Activated CD4-positive, alpha-beta T cell treated with anti-CD3 and anti-CD28 coated beads for 4 hours (primary cell): ENCODE measurements around the gene ANKMY1.

Experiments
- DNase-seq, 2 donors: peaks; one replicate each; pipeline ENCODE4 v3.0.0-alpha.2; 2020

ANKMY1 gene

DNA sequence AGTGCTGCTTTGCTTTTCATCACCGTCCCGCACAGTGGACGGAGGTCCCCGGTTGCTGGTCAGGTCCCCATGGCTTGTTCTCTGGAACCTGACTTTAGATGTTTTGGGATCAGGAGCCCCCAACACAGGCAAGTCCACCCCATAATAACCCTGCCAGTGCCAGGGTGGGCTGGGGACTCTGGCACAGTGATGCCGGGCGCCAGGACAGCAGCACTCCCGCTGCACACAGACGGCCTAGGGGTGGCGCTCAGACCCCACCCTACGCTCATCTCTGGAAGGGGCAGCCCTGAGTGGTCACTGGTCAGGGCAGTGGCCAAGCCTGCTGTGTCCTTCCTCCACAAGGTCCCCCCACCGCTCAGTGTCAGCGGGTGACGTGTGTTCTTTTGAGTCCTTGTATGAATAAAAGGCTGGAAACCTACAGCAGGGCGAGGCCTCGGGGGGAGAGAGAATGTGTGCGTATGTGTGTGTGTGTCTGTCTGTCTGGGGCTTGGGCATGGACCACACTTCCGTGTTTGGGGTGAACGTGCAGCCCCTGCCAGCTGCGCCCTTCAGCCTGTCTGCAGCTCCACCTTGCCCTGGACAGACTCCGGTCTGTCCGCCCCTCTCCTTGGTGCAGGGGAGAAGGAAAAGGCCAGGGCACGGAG is 90.0 kb downstream of the ANKMY1 start:
- no peak for DNase-seq

DNA sequence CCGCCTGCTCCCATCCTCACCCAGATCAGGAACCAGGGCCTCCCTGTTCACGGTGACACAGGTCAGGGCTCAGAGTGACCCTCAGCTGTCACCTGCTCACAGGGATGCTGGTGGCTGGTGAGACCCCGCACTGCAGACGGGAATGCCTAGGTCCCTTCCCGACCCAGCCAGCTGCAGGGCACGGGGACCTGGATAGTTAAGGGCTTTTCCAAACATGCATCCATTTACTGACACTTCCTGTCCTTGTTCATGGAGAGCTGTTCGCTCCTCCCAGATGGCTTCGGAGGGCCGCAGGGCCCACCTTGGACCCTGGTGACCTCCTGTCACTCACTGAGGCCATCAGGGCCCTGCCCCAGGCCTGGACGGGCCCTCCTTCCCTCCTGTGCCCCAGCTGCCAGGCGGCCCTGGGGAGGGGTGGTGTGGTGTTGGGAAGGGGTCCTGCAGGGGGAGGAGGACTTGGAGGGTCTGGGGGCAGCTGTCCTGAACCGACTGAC is 90.6 kb downstream of the ANKMY1 start:
- no peak for DNase-seq

DNA sequence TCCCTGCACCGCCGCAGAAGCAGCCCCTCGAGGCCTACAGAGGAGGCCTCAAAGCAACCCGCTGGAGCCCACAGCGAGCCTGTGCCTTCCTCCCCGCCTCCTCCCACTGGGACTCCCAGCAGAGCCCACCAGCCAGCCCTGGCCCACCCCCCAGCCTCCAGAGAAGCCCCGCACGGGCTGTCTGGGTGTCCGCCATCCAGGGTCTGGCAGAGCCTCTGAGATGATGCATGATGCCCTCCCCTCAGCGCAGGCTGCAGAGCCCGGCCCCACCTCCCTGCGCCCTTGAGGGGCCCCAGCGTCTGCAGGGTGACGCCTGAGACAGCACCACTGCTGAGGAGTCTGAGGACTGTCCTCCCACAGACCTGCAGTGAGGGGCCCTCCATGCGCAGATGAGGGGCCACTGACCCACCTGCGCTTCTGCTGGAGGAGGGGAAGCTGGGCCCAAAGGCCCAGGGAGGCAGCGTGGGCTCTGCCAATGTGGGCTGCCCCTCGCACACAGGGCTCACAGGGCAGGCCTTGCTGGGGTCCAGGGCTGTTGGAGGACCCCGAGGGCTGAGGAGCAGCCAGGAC is 91.1 kb downstream of the ANKMY1 start:
- DNase-seq, result no peak

DNA sequence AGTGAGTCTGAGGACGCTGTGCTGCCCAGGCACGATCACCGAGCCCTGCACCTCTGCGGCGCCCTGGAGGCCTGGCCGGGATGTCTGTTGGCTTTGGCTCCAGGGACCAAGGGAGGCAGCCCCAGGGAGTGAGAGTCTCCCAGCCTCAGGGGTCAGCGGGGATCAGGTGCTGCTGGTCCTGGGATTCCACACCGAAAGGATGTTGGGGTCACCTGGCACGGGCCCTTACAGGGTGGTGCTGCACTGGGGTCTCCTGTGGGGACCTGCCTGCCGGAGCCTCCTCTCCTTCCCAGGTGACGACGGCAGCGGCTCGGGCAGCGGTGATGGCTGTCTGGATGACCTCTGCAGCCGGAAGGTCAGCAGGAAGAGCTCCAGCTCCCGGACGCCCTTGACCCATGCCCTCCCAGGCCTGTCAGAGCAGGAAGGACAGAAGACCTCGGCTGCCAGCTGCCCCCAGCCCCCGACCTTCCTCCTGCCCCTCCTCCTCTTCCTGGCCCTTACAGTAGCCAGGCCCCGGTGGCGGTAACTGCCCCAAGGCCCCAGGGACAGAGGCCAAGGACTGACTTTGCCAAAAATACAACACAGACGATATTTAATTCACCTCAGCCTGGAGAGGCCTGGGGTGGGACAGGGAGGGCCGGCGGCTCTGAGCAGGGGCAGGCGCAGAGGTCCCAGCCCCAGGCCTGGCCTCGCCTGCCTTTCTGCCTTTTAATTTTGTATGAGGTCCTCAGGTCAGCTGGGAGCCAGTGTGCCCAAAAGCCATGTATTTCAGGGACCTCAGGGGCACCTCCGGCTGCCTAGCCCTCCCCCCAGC is 91.8 kb downstream of the ANKMY1 start:
- no peak for DNase-seq

DNA sequence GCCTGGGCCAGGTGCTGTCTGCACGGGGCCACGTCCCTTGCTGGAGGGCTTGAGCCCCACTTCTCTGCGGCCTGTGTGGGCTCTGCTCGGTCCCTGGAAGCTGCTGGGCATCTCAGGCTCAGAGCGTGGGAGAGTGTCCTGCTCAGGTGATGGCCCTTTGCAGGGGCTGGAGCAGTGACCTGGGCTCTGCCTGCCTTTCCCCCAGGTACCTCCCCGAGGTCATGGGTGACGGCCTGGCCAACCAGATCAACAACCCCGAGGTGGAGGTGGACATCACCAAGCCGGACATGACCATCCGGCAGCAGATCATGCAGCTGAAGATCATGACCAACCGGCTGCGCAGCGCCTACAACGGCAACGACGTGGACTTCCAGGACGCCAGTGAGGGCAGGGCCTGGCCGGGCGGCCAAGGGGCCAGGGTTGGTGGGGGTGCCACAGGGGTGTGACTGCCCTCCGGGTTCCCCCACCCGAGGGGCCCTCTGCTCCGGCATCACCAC is 92.5 kb downstream of the ANKMY1 start:
- DNase-seq, result no peak

DNA sequence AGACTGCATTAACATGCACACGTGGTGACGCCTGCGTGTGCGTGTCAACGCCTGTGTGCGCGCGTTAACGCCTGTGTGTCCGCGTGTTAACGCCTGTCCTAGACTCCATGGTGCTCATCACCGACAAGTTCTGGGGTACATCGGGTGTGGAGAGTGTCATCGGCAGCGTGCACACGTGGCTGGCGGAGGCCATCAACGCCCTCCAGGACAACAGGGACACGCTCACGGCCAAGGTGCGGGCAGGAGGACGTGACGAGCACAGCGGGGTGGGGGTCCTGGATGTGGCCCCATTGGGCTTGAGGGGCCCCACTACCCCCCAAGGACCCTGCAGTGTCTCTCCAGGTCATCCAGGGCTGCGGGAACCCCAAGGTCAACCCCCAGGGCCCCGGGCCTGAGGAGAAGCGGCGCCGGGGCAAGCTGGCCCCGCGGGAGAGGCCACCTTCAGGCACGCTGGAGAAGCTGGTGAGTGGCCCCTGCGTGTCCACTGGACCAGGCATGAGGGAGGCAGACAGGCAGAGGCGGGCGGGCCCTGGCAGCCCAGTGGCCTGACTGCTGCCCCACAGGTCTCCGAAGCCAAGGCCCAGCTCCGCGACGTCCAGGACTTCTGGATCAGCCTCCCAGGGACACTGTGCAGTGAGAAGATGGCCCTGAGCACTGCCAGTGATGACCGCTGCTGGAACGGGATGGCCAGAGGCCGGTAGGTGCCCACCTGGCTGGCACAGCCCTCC is 93.1 kb downstream of the ANKMY1 start:
- DNase-seq, result no peak

DNA sequence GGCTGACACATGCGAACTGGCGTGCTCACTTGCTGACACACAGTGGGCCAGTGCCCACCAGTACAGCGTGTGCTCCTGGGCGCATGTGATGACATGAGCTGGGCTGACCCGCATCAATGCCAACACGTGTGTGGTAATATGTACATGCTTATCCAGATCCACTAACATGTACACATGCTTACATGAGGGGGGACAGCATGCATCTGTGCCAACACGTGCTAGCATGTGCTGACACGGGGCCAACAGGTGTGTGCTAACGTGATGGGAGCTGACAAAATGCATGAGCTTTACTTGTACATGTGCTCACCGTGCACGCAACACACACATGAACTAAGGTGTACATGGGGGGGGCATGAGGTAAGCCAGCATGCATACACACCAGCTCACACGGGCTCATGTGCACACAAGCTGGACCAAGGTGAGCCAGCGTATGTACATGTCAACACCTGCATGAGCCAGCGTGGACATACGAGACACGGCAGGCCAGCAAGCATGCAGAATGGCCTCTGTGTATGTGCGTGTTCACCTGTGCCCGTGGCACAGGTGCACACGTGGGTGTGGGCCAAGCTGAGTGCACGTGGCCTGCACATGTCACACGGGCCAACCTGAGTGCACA is 93.8 kb downstream of the ANKMY1 start:
- DNase-seq, result no peak

DNA sequence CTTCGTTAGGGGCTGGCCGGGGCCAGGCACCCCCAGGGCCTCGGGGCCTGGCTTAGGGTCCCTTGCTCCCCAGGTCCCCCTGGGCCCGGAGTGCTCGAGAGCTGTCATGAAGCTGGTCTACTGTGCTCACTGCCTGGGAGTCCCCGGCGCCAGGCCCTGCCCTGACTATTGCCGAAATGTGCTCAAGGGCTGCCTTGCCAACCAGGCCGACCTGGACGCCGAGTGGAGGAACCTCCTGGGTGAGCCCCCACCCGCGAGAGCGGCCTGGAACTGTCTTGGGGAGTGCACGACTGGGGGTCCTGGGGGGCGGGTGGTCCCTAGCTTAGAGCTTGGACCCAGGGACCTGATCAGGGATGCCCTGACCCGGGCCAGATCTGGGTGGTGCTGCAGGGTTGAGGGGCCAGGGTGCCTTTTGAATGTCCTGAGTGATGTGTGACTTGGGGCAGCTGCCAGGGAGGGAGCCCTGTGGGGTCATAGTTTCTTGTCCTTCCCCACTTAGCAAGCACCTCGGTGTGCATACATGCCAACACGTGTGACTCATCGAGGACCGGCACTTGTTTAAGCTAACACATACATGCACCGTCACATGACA is 94.4 kb downstream of the ANKMY1 start:
- no peak for DNase-seq

DNA sequence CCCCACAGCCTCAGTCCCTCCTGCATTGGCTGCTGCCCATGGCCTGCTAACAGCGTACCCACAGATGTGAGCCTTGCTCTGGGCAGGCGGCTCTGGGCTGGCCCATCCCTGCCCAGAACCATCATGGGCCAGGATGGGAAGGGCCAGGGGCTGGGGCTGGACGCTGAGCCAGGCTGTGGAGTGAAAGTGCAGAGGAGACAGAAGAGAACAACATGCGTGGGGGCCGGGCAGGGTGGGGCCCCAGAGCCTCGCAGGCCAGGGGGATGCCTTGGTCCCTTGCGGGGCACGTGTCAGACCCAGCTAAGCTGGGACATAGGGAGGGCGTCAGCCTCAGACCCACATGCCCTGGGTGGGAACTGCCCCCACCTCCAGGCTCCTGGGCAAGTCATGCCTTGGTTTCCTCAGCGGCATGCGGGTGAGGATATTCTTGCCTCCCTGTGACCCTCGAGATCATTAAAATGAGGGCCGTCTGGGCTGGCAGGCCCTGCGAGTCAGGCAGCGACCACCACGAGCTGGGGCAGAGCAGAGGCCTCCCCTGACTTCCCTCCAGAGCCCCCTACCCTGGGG is 95.0 kb downstream of the ANKMY1 start:
- DNase-seq, result no peak

DNA sequence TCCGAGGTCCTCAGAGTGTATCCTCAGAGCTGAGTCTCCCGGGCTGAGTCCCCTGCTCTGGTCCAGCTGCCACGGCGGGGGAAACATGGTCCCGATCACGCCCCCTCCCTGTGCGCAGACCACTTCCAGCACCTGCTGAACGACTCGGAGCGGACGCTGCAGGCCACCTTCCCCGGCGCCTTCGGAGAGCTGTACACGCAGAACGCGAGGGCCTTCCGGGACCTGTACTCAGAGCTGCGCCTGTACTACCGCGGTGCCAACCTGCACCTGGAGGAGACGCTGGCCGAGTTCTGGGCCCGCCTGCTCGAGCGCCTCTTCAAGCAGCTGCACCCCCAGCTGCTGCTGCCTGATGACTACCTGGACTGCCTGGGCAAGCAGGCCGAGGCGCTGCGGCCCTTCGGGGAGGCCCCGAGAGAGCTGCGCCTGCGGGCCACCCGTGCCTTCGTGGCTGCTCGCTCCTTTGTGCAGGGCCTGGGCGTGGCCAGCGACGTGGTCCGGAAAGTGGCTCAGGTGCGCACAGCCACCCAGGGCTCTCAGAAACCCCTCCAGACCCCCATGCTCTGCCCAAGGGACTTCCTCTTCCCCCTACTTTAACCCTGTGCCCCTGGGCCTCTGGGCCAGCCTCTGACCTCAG is 95.6 kb downstream of the ANKMY1 start:
- no peak for DNase-seq

DNA sequence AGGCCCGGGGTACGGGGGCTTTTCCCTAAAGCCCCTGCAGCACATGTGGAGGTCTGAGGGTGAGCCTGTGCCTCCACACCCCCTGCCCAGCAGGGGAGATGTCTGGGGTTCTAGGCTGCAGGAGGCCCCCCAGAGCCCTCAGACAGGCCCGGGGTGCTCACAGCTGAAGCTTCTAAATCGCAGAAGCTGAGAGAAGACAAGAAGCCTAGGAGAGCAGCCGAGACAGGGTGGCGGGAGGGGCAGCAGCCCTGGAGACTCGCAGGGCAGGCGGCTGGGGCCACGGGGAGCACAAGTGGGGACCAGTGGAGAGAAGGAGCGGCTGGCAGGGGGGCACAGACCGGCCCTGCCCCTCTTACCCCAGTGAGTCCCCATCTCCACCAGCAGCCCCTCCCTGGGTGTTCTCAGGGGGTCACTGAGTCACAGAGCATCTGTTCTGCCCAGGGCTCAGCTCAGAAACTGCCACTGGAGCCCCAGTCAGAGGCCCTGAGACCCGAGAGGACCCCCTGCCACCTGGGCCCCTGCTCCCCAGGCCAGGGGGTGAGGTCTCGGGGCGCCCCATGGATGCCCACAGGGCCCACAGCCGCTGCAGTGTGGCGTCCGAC is 96.2 kb downstream of the ANKMY1 start:
- no peak for DNase-seq

DNA sequence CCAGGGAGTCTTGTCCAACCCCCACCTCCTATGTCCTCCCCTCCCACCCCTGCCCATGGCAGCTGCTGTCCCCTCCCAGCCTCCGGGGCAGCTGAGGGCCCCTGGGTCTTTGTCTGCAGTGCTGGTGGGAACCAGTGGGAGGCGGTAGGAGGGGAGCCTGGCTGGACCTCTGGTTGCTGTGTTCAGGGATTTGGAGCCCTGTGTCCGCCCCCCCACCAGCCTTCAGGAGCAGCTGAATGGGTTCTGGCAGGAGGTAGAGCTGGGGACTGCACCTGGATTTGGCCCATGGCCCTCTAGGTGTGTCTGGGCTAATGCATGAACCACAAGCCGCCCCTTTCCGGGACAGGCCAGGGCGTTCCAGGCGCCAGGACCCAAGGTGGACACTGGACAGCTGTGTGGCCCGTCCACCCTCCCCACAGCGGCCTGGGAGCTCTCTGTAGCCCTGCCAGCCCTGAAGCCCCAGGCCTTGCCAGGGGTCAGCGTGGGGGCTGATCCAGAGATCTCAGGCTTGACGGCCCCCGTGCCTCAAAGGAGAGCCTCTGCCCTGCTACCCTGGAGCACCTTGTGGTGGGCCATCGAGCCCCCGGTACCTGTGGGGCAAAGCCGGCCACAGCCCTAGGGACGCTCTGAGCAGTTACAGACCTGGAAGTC is 96.9 kb downstream of the ANKMY1 start:
- no peak for DNase-seq

DNA sequence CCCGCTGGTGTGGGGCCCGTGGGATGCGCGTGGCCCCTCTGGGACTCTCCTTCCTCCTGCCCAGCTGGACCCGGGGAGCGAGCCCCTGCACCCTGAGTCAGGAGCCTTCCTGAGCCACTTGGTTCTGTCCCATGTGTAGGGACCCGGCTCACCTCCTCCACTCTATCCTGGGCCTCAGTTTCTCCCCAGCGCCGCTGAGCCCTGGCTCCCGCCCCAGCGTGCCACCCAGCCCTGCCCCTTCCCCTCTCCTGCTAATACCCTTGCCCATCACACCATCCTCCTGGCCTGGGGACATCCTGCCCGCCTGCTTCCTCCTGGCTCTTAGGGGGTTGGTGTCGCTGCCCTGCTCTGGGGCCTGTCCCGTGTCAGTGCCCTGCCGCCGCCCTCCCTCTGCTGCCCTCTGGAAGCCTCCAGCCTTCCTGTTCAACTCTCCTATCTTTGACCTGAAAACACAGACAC is 97.5 kb downstream of the ANKMY1 start:
- DNase-seq, result no peak

DNA sequence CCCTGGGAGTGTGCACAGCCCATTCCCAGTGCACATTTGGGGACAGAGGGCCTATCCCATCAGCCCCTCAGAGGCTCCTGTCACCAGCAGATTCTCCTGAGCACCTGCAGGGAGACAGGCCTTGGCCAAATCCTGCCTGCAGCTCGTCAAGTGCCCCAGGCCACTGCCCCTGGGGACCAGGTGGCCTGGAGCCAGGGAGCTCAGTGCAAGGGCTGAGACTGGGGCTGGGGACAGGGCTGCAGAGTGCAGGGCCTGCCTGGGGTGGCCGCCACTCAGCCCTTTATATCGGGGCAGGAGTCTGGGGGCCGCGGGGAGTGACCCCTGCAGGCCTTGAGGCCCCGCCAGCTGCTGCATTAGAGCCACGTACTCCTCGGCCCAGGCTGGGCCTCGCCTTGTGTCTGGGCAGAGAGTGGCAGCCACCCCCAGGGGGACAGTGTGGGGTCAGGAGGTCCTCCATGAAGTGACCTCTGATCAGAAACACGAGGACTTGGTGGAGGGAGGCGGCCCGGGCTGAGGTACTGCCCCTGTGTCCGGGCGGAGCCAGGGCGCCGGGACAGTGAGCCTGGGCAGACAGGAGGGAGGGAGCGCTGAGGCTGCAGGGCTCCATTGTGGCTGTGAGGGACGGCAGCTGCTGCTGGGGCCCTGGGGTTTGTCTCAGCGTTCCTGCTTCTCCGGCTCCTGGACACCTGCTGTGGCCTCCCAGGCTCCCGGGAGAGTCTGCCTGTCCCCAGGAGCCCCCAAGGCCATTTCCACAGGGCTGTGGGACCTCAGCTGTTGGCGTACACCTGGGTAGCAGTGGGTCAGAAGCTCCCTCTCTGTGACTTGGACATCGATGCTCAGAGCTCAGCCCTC is 98.2 kb downstream of the ANKMY1 start:
- no peak for DNase-seq

DNA sequence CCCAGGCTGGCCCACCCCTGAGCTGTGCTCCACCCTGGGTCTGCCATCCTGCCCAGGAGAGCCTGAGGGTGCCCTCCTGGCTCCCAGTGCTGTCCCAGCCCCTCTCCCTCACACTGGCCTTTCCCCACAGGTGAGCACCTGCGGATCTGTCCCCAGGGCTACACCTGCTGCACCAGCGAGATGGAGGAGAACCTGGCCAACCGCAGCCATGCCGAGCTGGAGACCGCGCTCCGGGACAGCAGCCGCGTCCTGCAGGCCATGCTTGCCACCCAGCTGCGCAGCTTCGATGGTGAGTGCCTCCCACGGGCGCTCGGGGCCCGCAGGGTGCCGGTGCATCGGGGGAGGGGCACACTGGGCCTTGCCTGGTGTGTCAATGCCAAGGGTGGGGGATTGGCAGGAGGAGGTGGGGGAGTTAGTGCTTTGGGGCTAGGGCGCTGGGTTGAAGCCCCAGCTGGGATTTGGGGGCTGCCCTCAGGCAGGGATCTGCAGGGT is 98.8 kb downstream of the ANKMY1 start:
- DNase-seq, result no peak

DNA sequence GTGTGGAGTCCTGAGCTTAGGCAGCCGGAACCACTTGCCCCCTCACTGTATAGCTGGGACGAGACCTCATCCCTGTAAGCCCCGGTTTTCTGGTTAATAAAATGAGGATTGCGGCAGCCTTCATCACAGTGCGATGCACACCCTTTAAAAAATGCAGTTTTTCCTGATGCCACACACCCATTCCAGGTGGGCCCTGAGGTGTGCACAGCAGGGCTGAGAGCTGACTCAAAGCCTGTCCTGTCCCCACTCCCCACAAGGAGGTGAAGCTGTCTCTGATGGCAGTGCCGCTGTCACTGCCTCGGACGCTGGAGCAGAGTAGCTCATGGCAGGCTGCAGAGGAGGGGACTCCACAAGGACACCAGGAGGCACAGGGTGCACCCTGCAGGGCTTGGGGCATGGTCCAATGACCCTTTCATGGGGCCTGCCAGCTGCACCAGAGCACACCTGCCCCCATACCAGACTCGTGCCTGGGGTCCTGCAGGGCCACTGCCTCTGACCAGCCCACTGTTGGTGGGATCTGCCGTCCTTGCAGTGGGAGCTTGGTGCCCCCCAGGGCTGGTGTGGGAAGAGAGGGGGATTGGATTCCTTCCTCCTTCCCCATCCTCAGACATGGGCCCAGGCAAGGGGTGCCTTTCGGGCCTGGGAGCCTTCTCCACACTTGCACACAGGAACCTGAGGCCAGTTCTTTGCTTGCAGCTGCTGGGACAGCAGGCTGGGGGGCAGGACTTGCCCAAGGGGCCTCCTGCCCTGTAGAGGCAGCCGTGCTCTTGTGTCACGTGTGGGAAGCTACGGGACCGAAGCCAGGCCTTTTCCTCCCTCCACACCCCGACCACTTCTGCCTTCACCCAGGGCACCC is 99.5 kb downstream of the ANKMY1 start:
- no peak for DNase-seq

DNA sequence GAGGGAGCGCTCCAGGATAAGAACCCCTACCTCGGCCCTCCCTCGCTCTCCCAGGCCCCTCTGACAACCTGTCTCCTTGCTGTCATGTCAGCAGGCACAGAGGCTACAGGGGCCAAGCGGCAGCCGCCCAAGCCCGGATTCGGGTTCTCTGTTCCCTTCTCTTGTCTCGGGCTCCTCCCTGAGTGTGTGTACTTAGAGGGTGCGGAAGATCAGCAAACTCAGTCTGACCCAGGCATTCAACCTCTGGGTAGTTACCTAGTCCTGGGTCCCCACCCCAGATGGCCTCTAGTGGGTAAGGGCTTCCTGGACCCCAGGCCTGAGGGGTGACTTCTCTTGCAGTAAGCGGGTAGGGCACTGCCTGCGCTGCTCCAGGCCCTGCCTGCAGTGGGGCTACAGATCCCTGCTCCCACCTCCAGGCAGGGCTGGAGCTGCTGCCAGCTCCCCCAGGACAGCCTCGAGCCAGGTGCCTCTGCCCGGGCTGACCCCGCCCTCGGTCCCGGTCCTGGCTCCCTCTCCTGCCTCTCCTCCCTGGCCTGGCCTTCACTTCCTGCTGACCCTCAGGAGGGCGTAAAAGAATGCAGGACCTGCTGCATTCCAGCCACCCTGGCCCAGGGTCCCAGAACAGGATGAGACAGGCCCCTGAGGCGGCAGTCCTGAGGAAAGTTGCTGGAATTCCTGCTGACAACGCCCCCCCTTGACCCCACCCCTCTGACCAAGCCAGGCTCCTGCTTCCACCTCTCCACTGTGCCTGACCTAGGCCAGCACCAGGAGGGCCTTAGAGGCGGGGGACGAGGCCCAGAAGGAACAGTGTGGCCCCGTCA is 100.4 kb downstream of the ANKMY1 start:
- DNase-seq, result no peak
